ENCODE data around the gene CDH5. TPM values are rescaled to one million over a fixed set of nuclear protein-coding genes. Genes with fewer than 3 reads are reported as not detected.

The CDH5 gene
- total and polyA plus RNA-seq, 2 of the 13 experiments (the other 11 are each of a cell fraction or from before 2014, with no cell fraction given): 0.71 to 1.1 TPM

- TF ChIP-seq PRDM15 (CRISPR knock-in tag; IDR thresholded peaks at IDR 0.05) (0 out of 2 replicates have a peak, but pooled peaks have one; percentile 15), KLF15 (CRISPR knock-in tag; IDR thresholded peaks at IDR 0.05; ENCODE audit: borderline replicate concordance) (no peak), NFE2 (CRISPR knock-in tag; IDR thresholded peaks at IDR 0.05) (no peak), JUN (CRISPR knock-in tag; IDR thresholded peaks at IDR 0.05) (no peak), ZNF691 (CRISPR knock-in tag; IDR thresholded peaks at IDR 0.05; ENCODE audit: borderline replicate concordance, low read depth) (peak; percentile 49; the same call in 1 of the 2 replicates), NPAS2 (CRISPR knock-in tag; IDR thresholded peaks at IDR 0.05; ENCODE audit: borderline replicate concordance) (no peak), ZNF775 (CRISPR knock-in tag; IDR thresholded peaks at IDR 0.05; ENCODE audit: borderline replicate concordance) (no peak), MTA1 (CRISPR knock-in tag; IDR thresholded peaks at IDR 0.05; ENCODE audit: borderline replicate concordance) (no peak), ZFP90 (CRISPR knock-in tag; IDR thresholded peaks at IDR 0.05; ENCODE audit: borderline replicate concordance) (peak; percentile 63; the same call in 1 of the 2 replicates), RCOR2 (CRISPR knock-in tag; IDR thresholded peaks at IDR 0.05) (peak; percentile 49; the same call in 1 of the 2 replicates), ZNF280D (CRISPR knock-in tag; IDR thresholded peaks at IDR 0.05) (no peak), ZNF282 (IDR thresholded peaks at IDR 0.05; ENCODE audit: partially characterized antibody) (no peak), IKZF1 (IDR thresholded peaks at IDR 0.05) (no peak), HNF4G (IDR thresholded peaks at IDR 0.05; ENCODE audit: borderline replicate concordance, low read depth, low read length) (no peak), HNF4G (CRISPR knock-in tag; IDR thresholded peaks at IDR 0.05; ENCODE audit: borderline replicate concordance, low read depth) (no peak), KLF13 (CRISPR knock-in tag; IDR thresholded peaks at IDR 0.05) (no peak)
These were observed 41.9 kb downstream of the CDH5 start (continued) for GRCh38 chr16:66408163-66409048.

Data from HepG2 (cell line).